ENCODE measurements around the gene TSPAN18.

GRCh38 chr11:44960200-44960845 is 233.6 kb downstream of the TSPAN18 start:
- no peak for TF ChIP-seq CTCF (IDR thresholded peaks at IDR 0.05; ENCODE audit: insufficient read depth, low read depth, low read length)
- no peak for TF ChIP-seq EZH2 (IDR thresholded peaks at IDR 0.05; ENCODE audit: insufficient read depth, low read length)
